ENCODE results near the gene ZNF263.
A peak's percentile ranks its signal among the peaks of the same experiment; 100 is the strongest.

Gene ZNF263

DNA sequence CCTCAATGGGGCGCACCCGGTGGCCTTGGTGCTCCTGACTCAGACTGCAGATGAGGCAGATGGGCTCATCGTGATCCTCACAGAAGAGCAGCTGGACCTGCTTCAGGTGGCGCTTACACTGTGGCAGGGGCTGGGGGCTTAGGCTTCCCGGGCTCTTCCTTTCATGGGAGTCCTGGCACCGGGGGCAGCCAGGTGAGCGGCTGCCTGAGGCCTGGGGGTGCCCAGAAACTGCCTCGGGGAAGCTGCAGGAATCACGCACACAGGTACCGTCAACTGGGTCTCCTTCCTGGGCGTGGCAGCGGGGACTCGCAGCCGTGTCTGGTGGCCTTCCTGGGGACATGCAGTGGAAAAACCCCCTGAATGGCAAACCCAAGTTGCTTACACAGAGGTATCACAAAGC, 33.8 kb upstream of the ZNF263 start:
- DNase-seq (ENCODE audit: low spot score), result no peak
- Histone ChIP-seq H3K9ac (ENCODE audit: low read depth, low read length, poor library complexity) (peak overlapping the region; percentile 13), H2AK5ac (ENCODE audit: low read depth, low read length) (no peak overlapping the region), H3K27me3 (ENCODE audit: control insufficient read depth in 3 of 3, insufficient read depth in 3 of 3, low read depth in 1 of 3, low read length in 3 of 3) (peaks cover 0 to 55% (median 0%) of the 10 kb centered on the region in 3 experiments), H3K27ac (replicated peaks; ENCODE audit: low read length) (no peak overlapping the region), H3K4me1 (ENCODE audit: control insufficient read depth in 2 of 2, insufficient read depth in 1 of 2, low read depth in 1 of 2, low read length in 2 of 2) (no peaks in the 10 kb centered on the region), H4K91ac (ENCODE audit: low read depth, low read length, poor library complexity) (no peak overlapping the region), H2AFZ (ENCODE audit: low read length) (peak overlapping the region; percentile 11), H3K23ac (ENCODE audit: low read depth, low read length, poor library complexity) (no peak overlapping the region), H3K79me1 (ENCODE audit: low read depth, low read length) (no peaks in the 10 kb centered on the region), H3K4ac (ENCODE audit: low read length) (no peak overlapping the region), H2BK12ac (ENCODE audit: low read length) (no peak overlapping the region), H3K4me3 (ENCODE audit: low read length in 2 of 2) (no peak overlapping the region), H4K8ac (ENCODE audit: low read depth, low read length) (no peak overlapping the region), H3K4me2 (ENCODE audit: insufficient read depth, low read length, poor library complexity, severe bottlenecking) (no peak overlapping the region), H2BK15ac (ENCODE audit: low read length) (no peak overlapping the region), H3K14ac (ENCODE audit: low read length) (no peak overlapping the region), H2BK5ac (ENCODE audit: low read length) (no peak overlapping the region), H3K18ac (ENCODE audit: low read length) (no peak overlapping the region), H3K9me3 (replicated peaks in 1 of 2; ENCODE audit: control insufficient read depth in 2 of 2, insufficient read depth in 1 of 2, low read depth in 1 of 2, low read length in 2 of 2) (peaks cover 0 to 19% of the 10 kb centered on the region in 2 donors), H2BK120ac (ENCODE audit: low read depth, low read length) (no peak overlapping the region), H3K36me3 (replicated peaks in 1 of 2; ENCODE audit: control insufficient read depth in 2 of 2, insufficient read depth in 2 of 2, low read length in 2 of 2) (no peaks in the 10 kb centered on the region)
- WGBS, 2 donors (ENCODE audit: extremely low coverage in 2 of 2, insufficient read length in 2 of 2, insufficient replicate concordance in 1 of 2), result no CpG with 5 or more reads among the region's 14 CpGs

DNA sequence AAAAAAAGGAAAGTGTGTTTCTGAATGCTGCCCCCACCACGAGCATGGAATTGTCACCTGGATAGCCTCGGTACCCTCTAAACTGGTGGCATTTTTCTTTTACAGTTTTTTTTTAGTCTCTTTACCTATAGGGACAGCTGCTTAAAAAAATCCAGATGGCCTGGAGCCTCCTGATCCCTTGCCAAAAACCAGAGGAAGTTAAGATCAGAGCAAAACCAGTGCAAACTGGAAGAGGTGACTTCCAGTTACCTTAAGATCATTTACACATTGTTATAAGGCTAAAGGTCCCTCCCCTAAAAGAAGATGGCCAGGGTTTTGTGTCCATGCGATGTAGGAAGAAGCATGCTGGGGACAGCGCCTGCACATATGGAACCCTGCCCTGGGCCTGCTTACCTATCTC, 30.3 kb upstream of the ZNF263 start:
- Histone ChIP-seq H3K36me3 (replicated peaks in 1 of 2; ENCODE audit: control insufficient read depth in 2 of 2, insufficient read depth in 2 of 2, low read length in 2 of 2) (no peaks in the 10 kb centered on the region), H3K9me3 (replicated peaks in 1 of 2; ENCODE audit: control insufficient read depth in 2 of 2, insufficient read depth in 1 of 2, low read depth in 1 of 2, low read length in 2 of 2) (peaks cover 0 to 21% of the 10 kb centered on the region in 2 donors), H2AFZ (ENCODE audit: low read length) (no peak overlapping the region), H3K4ac (ENCODE audit: low read length) (no peak overlapping the region), H4K8ac (ENCODE audit: low read depth, low read length) (no peak overlapping the region), H3K79me1 (ENCODE audit: low read depth, low read length) (no peaks in the 10 kb centered on the region), H2BK5ac (ENCODE audit: low read length) (no peak overlapping the region), H2BK120ac (ENCODE audit: low read depth, low read length) (no peak overlapping the region), H3K18ac (ENCODE audit: low read length) (no peak overlapping the region), H2BK15ac (ENCODE audit: low read length) (no peak overlapping the region), H3K4me3 (ENCODE audit: low read length in 2 of 2) (no peak overlapping the region), H3K27ac (replicated peaks; ENCODE audit: low read length) (no peak overlapping the region), H3K9ac (ENCODE audit: low read depth, low read length, poor library complexity) (no peak overlapping the region), H2BK12ac (ENCODE audit: low read length) (no peak overlapping the region), H4K91ac (ENCODE audit: low read depth, low read length, poor library complexity) (no peak overlapping the region), H3K14ac (ENCODE audit: low read length) (no peak overlapping the region), H3K23ac (ENCODE audit: low read depth, low read length, poor library complexity) (no peak overlapping the region), H3K4me1 (ENCODE audit: control insufficient read depth in 2 of 2, insufficient read depth in 1 of 2, low read depth in 1 of 2, low read length in 2 of 2) (no peaks in the 10 kb centered on the region), H3K27me3 (ENCODE audit: control insufficient read depth in 3 of 3, insufficient read depth in 3 of 3, low read depth in 1 of 3, low read length in 3 of 3) (peaks cover 0 to 51% (median 0%) of the 10 kb centered on the region in 3 experiments), H3K4me2 (ENCODE audit: insufficient read depth, low read length, poor library complexity, severe bottlenecking) (no peak overlapping the region), H2AK5ac (ENCODE audit: low read depth, low read length) (no peak overlapping the region)
- WGBS, 2 donors (ENCODE audit: extremely low coverage in 2 of 2, insufficient read length in 2 of 2, insufficient replicate concordance in 1 of 2), result no CpG with 5 or more reads among the region's 4 CpGs
- no peak for DNase-seq (ENCODE audit: low spot score)

DNA sequence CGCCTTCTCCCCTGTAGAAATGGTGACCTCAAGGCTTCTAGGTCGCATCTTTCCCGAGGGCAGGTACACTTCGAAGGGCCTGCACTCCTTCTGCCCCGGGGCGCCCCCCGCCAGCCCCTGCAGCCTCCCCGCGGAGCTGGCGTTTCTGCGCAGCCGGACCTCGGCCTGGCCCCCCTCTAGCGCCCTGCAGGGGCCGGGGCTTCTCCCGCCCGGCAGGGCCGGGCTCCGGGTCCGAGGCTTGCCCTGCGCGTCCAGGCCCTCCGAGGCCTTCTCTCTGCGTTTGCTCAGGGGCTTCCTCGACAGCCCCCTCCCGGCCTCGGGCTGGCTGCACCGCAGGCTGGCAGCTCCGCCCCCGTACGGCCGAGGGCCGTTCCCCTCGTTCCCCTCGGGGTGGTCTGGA, 29.0 kb upstream of the ZNF263 start:
- Histone ChIP-seq H2BK12ac (ENCODE audit: low read length) (no peak overlapping the region), H3K4ac (ENCODE audit: low read length) (no peak overlapping the region)

DNA sequence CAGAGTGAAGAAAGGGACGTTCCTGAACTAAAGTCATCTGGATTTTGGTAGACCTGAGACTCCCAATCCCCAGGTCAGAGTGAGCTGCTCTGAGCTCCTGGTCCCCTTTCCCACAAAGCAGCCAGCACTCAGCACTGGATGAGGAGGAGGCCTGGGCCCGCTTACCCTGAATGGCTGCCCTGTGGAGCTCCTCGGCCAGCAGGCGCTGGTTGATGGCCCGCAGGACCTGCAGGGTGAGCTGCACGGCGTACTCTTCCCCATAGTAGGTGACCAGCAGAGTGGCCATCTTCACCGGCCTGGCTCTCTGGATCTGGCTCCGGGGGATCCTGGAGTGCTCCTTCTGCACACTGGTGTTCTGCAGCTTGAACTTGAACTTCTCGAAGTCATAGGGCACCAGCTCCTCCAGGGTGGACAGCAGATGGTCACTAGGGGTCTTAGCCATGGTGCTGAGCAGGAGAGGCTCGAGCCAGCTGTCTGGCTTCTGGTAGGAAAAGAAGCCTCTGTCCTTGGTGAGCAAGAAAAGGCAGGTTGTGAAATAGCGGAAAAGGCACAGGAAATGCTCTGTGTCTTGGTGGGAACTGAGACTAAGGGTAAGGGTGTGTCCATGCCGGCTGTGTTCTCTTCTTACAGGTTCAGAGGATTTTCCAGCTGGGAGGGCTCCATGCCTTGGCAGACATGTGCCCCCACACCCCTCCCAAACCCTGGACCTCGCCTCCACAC, 27.0 kb upstream of the ZNF263 start, which contains the start of gene MEFV:
MEFV (minus strand) TSS at position 488 of the 720 bp plus-strand sequence; CDS start at position 442, 46 bp downstream.
- no peak within 1 kb of the TSS for H2AFZ ChIP-seq (ENCODE audit: low read length)
- no peak within 1 kb of the TSS for H2AK5ac ChIP-seq (ENCODE audit: low read depth, low read length)
- peak within 1 kb of the TSS; percentile 14 for H3K4ac ChIP-seq (ENCODE audit: low read length)
- H2BK120ac ChIP-seq (ENCODE audit: low read depth, low read length), result no peak within 1 kb of the TSS
- H3K4me2 ChIP-seq (ENCODE audit: insufficient read depth, low read length, poor library complexity, severe bottlenecking), result no peak within 1 kb of the TSS
- peaks cover 0 to 22% of the 10 kb centered on the region in 2 donors for H3K9me3 ChIP-seq (replicated peaks in 1 of 2; ENCODE audit: control insufficient read depth in 2 of 2, insufficient read depth in 1 of 2, low read depth in 1 of 2, low read length in 2 of 2)
- H2BK15ac ChIP-seq (ENCODE audit: low read length), result no peak within 1 kb of the TSS
- H3K27ac ChIP-seq (replicated peaks; ENCODE audit: low read length), result no peak within 1 kb of the TSS
- H3K27me3 ChIP-seq (ENCODE audit: control insufficient read depth in 3 of 3, insufficient read depth in 3 of 3, low read depth in 1 of 3, low read length in 3 of 3), result peaks cover 0 to 28% (median 0%) of the 10 kb centered on the region in 3 experiments
- H3K23ac ChIP-seq (ENCODE audit: low read depth, low read length, poor library complexity), result no peak within 1 kb of the TSS
- H2BK12ac ChIP-seq (ENCODE audit: low read length), result no peak within 1 kb of the TSS
- H3K36me3 ChIP-seq (replicated peaks in 1 of 2; ENCODE audit: control insufficient read depth in 2 of 2, insufficient read depth in 2 of 2, low read length in 2 of 2), result no peaks in the 10 kb centered on the region
- no CpG with 5 or more reads among the region's 14 CpGs for WGBS, 2 donors (ENCODE audit: extremely low coverage in 2 of 2, insufficient read length in 2 of 2, insufficient replicate concordance in 1 of 2)
- H3K9ac ChIP-seq (ENCODE audit: low read depth, low read length, poor library complexity), result no peak within 1 kb of the TSS
- no peaks in the 10 kb centered on the region for H3K79me1 ChIP-seq (ENCODE audit: low read depth, low read length)
- H3K14ac ChIP-seq (ENCODE audit: low read length), result no peak within 1 kb of the TSS
- H3K4me1 ChIP-seq (ENCODE audit: control insufficient read depth in 2 of 2, insufficient read depth in 1 of 2, low read depth in 1 of 2, low read length in 2 of 2), result no peaks in the 10 kb centered on the region
- H3K4me3 ChIP-seq (ENCODE audit: low read length in 2 of 2), result peak within 1 kb of the TSS in 1 of 2 donors; percentile 27
- no peak within 1 kb of the TSS for H2BK5ac ChIP-seq (ENCODE audit: low read length)
- H4K91ac ChIP-seq (ENCODE audit: low read depth, low read length, poor library complexity), result no peak within 1 kb of the TSS
- no peak for DNase-seq (ENCODE audit: low spot score)
- no peak within 1 kb of the TSS for H3K18ac ChIP-seq (ENCODE audit: low read length)
- H4K8ac ChIP-seq (ENCODE audit: low read depth, low read length), result no peak within 1 kb of the TSS

More for the DNA sequence above, 29.0 kb upstream of the ZNF263 start:
- H3K27me3 ChIP-seq (ENCODE audit: control insufficient read depth in 3 of 3, insufficient read depth in 3 of 3, low read depth in 1 of 3, low read length in 3 of 3), result peaks cover 0 to 41% (median 0%) of the 10 kb centered on the region in 3 experiments
- H3K9ac ChIP-seq (ENCODE audit: low read depth, low read length, poor library complexity), result no peak overlapping the region
- peak overlapping the region; percentile 40 for H2AFZ ChIP-seq (ENCODE audit: low read length)
- H3K18ac ChIP-seq (ENCODE audit: low read length), result no peak overlapping the region
- no peak overlapping the region for H2BK120ac ChIP-seq (ENCODE audit: low read depth, low read length)
- H3K4me2 ChIP-seq (ENCODE audit: insufficient read depth, low read length, poor library complexity, severe bottlenecking), result no peak overlapping the region
- no peak overlapping the region for H3K4me3 ChIP-seq (ENCODE audit: low read length in 2 of 2)
- H2AK5ac ChIP-seq (ENCODE audit: low read depth, low read length), result no peak overlapping the region
- H3K27ac ChIP-seq (replicated peaks; ENCODE audit: low read length), result no peak overlapping the region
- DNase-seq (ENCODE audit: low spot score), result no peak
- no peak overlapping the region for H4K8ac ChIP-seq (ENCODE audit: low read depth, low read length)
- H2BK5ac ChIP-seq (ENCODE audit: low read length), result no peak overlapping the region
- H4K91ac ChIP-seq (ENCODE audit: low read depth, low read length, poor library complexity), result no peak overlapping the region
- no peaks in the 10 kb centered on the region for H3K79me1 ChIP-seq (ENCODE audit: low read depth, low read length)
- no peak overlapping the region for H2BK15ac ChIP-seq (ENCODE audit: low read length)
- H3K14ac ChIP-seq (ENCODE audit: low read length), result no peak overlapping the region
- no peak overlapping the region for H3K23ac ChIP-seq (ENCODE audit: low read depth, low read length, poor library complexity)
- no peaks in the 10 kb centered on the region for H3K4me1 ChIP-seq (ENCODE audit: control insufficient read depth in 2 of 2, insufficient read depth in 1 of 2, low read depth in 1 of 2, low read length in 2 of 2)
- H3K9me3 ChIP-seq (replicated peaks in 1 of 2; ENCODE audit: control insufficient read depth in 2 of 2, insufficient read depth in 1 of 2, low read depth in 1 of 2, low read length in 2 of 2), result peaks cover 0 to 24% of the 10 kb centered on the region in 2 donors
- H3K36me3 ChIP-seq (replicated peaks in 1 of 2; ENCODE audit: control insufficient read depth in 2 of 2, insufficient read depth in 2 of 2, low read length in 2 of 2), result no peaks in the 10 kb centered on the region
- no CpG with 5 or more reads among the region's 35 CpGs for WGBS, 2 donors (ENCODE audit: extremely low coverage in 2 of 2, insufficient read length in 2 of 2, insufficient replicate concordance in 1 of 2)
